Measurements from ENCODE around the gene CSNK1D.

DNA sequence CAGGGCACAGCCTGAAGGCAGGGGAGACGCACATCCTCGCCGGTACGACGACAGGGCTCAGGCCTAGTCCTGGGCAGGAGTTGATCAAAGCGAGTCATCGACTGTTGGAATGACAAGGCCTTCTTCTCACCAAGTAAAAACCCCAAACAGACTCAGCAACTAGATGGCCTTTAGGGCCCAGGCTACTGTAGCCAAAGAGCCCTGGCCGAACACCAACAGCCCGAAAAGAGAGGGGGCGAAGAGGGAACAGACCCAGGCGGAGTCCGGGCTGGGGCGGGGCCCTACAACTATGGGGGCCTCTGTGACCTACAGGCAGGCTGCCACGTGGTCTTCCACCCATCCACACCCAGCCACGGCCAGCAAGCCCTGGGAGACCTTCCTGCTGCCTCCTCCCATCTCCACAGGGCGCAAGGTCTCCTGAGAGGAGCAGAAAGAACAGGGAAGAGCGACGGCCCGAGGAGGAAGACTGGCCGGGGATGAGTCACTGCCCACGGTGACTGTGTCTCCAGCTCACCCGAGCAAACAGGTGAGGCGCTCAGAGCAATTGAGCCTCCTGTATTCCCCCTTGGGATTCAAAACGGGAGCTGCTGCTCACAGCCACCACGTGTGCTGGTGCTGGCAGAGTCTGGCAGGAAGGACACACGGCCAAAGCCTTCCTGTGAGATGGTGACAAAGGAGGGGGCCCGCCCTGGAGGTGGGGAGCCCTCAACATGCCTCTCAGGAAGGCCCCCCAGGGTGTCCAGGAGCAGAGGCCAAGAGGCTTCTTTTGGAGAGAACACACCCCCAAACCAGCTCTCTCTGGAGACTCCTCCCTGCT is 26.9 kb downstream of the CSNK1D start:
- no peak for TF ChIP-seq CTCF (IDR thresholded peaks at IDR 0.05)
- no peak for TF ChIP-seq POLR2A (IDR thresholded peaks at IDR 0.05)

All from testis (tissue), 2 donors.